PFSK-1 (cell line): ENCODE data around the gene MARCKSL1.

Source experiments
- FOXP2 ChIP-seq: optimal IDR thresholded peaks from 2 replicates; pipeline ENCODE3; 2011; ENCODE audit warnings: borderline replicate concordance, control low read depth, inconsistent platforms; ENCODE audit not compliant: insufficient read depth; ENCODE audit errors: extremely low read length, extremely low read depth
- REST ChIP-seq, 2 experiments: IDR thresholded peaks; 2 replicates each; pipeline versions ENCODE4 v1.6.1 to v1.8.0; 2011 to 2012; ENCODE audit warnings: low read depth in 2 of 2, low read length in 2 of 2, control low read depth in 1 of 2, inconsistent platforms in 1 of 2, mild to moderate bottlenecking in 1 of 2, moderate library complexity in 1 of 2; ENCODE audit not compliant: insufficient read depth in 1 of 2
- SIN3A ChIP-seq: IDR thresholded peaks from 2 replicates; pipeline ENCODE4 v1.6.1; 2012; ENCODE audit warnings: mild to moderate bottlenecking, low read length, moderate library complexity, borderline replicate concordance; ENCODE audit not compliant: insufficient read depth

- TF ChIP-seq SIN3A = no peak
- no peak for TF ChIP-seq REST (IDR thresholded peaks at IDR 0.05; ENCODE audit: insufficient read depth in 1 of 2, low read depth in 2 of 2, low read length in 2 of 2)
- TF ChIP-seq FOXP2 = no peak
Observed at GRCh38 chr1:32341186-32341757, 5.2 kb upstream of the MARCKSL1 start.
